ENCODE measurements around the gene HIPK4. TPM values are rescaled to one million over a fixed set of nuclear protein-coding genes. Genes with fewer than 3 reads are reported as not detected.

Gene HIPK4
- total and polyA plus RNA-seq, 9 of the 15 experiments (the other 6 are each of a cell fraction or from before 2014, with no cell fraction given), result 0.06 to 0.09 TPM; not detected in 7

GRCh38 chr19:40416918-40417642, 27.1 kb upstream of the HIPK4 start (continued):
- TF ChIP-seq TAL1 (IDR thresholded peaks at IDR 0.05) (peak; percentile 60), BCLAF1 (IDR thresholded peaks at IDR 0.05; ENCODE audit: borderline replicate concordance in 1 of 2, control insufficient read depth in 1 of 2, low read depth in 2 of 2, low read length in 1 of 2) (no peak), HDAC3 (IDR thresholded peaks at IDR 0.05; ENCODE audit: borderline replicate concordance, partially characterized antibody) (peak; percentile 71), YY1 (IDR thresholded peaks at IDR 0.05; ENCODE audit: borderline replicate concordance in 1 of 3, control insufficient read depth in 1 of 3, extremely low read depth in 1 of 3, insufficient read depth in 3 of 3, insufficient read length in 1 of 3, insufficient replicate concordance in 2 of 3, low read depth in 1 of 3, low read length in 2 of 3) (peak in 1 of 3 experiments; percentile 12), ZKSCAN3 (CRISPR knock-in tag; IDR thresholded peaks at IDR 0.05) (no peak), HNRNPK (IDR thresholded peaks at IDR 0.05; ENCODE audit: low read depth, low read length, poor library complexity, severe bottlenecking) (no peak), LEF1 (IDR thresholded peaks at IDR 0.05) (peak; percentile 93), CTBP1 (IDR thresholded peaks at IDR 0.05; ENCODE audit: borderline replicate concordance) (peak; percentile 83), SMARCA5 (IDR thresholded peaks at IDR 0.05) (no peak; the same call in 1 of the 2 replicates), ZNF263 (CRISPR knock-in tag; IDR thresholded peaks at IDR 0.05; ENCODE audit: borderline replicate concordance) (no peak), ZBTB7A (IDR thresholded peaks at IDR 0.05; ENCODE audit: borderline replicate concordance, control insufficient read depth, low read depth, low read length) (peak; percentile 55), MEIS2 (IDR thresholded peaks at IDR 0.05; ENCODE audit: partially characterized antibody) (no peak), HLTF (IDR thresholded peaks at IDR 0.05) (peak; percentile 39; the same call in 1 of the 2 replicates), RBBP5 (IDR thresholded peaks at IDR 0.05; ENCODE audit: borderline replicate concordance, insufficient read depth, low read length, poor library complexity, severe bottlenecking) (peak; percentile 47), CBX1 (IDR thresholded peaks at IDR 0.05; ENCODE audit: low read depth) (peak; percentile 75; the same call in 1 of the 2 replicates), DMBX1 (CRISPR knock-in tag; IDR thresholded peaks at IDR 0.05; ENCODE audit: borderline replicate concordance) (no peak), NR2C1 (IDR thresholded peaks at IDR 0.05) (peak; percentile 71), NR2C1 (tag; IDR thresholded peaks at IDR 0.05) (no peak), SMAD2 (IDR thresholded peaks at IDR 0.05; ENCODE audit: low read depth, low read length) (no peak), ILK (tag; IDR thresholded peaks at IDR 0.05; ENCODE audit: borderline replicate concordance, low read depth) (no peak), NCOR1 (IDR thresholded peaks at IDR 0.05) (peak; percentile 83), ETV1 (tag; conservative IDR thresholded peaks at IDR 0.05; ENCODE audit: low read depth) (peak; percentile 89), HES1 (IDR thresholded peaks at IDR 0.05; ENCODE audit: low read depth) (no peak), ZNF143 (CRISPR knock-in tag; IDR thresholded peaks at IDR 0.05) (no peak), GATA2 (CRISPR knock-in tag; IDR thresholded peaks at IDR 0.05) (0 out of 2 replicates have a peak, but pooled peaks have one; percentile 33), TBP (optimal IDR thresholded peaks at IDR 0.05; ENCODE audit: low read depth, low read length) (peak; percentile 31)

All from K562 (cell line).